UCSD-AML1 (cell line): ENCODE results near the gene MCCD1.

Source experiments
- DNase-seq: peaks from one replicate; lab custom pipeline; 2025; ENCODE audit not compliant: unreplicated experiment; lab: John Stamatoyannopoulos, UW

The MCCD1 gene

GRCh38 chr6:31541658-31542521 lies 13.1 kb downstream of the MCCD1 start, which contains the start of gene DDX39B:
Gene DDX39B, minus strand, starts transcription at chr6:31542003. Its CDS starts 1,471 bp downstream, at chr6:31540532.
- peak; percentile 93 for DNase-seq

DNA sequence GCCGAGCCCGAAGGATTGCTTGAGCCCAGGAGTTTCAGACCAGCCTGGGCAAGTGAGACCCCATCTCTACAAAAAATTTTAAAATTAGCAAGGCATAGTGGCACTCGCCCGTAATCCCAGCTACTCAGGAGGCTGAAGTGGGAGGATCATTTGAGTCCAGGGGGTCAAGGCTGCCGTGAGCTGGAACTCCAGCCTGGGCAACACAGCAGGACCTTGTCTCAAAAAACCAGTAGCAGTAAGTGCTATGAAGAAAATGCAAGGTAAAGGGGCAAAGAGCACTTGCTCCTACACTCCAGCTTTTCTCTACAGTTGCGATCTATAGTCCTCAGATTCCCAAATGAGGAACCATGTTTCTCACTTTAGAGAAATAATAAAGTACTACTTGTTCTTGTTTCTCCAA lies 14.9 kb downstream of the MCCD1 start:
- no peak for DNase-seq

DNA sequence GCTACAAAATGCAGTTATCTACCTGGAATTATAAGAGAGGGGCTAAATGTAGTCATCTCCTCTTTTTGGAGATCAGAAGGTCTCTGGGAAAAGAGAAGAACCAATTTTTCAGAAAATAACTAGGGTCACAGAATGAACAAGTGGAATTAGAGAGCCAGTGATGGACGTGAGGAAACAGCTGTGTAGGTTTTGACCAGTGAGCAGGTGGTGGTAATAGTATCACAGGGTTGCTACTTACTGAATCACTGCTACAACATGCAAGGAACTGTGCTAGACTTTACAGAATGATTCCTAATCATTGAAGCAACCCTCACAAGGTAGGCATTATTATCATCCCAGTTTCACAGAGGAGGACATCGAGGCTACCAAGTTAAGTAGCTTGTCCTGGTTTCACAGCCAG lies 15.9 kb downstream of the MCCD1 start:
- no peak for DNase-seq

DNA sequence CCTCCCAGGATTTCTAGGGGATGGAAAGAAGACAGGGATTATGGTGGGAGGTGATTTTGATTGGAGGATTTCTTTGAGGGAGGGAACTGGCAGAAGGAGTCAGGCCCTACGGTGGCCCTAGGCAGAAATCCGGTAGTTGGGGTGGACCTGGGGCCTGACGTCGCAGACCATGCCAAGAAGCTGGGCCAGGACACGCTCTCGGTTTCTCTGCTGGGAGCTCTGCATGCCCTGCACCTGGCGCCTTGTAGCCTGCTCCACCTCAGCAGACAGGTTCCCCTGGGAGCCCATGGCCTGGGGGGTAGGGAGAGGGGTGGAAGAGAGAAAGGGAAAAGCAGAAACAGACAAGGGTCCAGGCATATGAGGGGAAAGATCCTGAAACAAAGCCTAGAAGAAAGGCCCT lies 16.5 kb downstream of the MCCD1 start:
- no peak for DNase-seq

GRCh38 chr6:31546339-31546957 lies 17.7 kb downstream of the MCCD1 start, which contains the start of gene ATP6V1G2:
Gene ATP6V1G2, minus strand, starts transcription at chr6:31546608. Its CDS starts 49 bp downstream, at chr6:31546559.
- peak; percentile 89 for DNase-seq

GRCh38 chr6:31546958-31547726 lies 18.4 kb downstream of the MCCD1 start, which contains the start of gene NFKBIL1:
Gene NFKBIL1, plus strand, starts transcription at chr6:31547608. Its CDS starts 87 bp downstream, at chr6:31547695.
- peak; percentile 95 for DNase-seq

- no peak for DNase-seq
Observed at GRCh38 chr6:31547727-31548543, 19.2 kb downstream of the MCCD1 start.

GRCh38 chr6:31548544-31548873 lies 19.7 kb downstream of the MCCD1 start:
- DNase-seq = no peak

DNA sequence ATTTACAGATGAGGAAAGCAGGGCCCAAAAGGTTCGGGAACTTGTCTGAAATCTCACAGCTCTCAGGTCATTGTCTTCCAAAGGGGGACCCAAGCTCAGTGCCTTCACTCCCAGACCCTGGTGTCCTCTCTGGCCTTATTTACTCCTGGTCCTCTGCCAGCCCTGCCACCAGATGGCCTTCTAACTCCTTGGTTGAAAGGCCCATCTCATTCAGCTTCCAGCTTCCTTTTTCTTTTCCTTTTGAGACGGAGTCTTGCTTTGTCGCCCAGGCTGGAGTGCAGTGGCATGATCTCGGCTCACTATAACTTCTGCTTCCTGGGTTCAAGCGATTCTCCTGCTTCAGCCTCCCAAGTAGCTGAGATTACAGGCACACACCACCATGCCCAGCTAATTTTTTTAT lies 22.6 kb downstream of the MCCD1 start:
- DNase-seq = peak; percentile 77

GRCh38 chr6:31556307-31556706 lies 27.5 kb downstream of the MCCD1 start:
- no peak for DNase-seq

DNA sequence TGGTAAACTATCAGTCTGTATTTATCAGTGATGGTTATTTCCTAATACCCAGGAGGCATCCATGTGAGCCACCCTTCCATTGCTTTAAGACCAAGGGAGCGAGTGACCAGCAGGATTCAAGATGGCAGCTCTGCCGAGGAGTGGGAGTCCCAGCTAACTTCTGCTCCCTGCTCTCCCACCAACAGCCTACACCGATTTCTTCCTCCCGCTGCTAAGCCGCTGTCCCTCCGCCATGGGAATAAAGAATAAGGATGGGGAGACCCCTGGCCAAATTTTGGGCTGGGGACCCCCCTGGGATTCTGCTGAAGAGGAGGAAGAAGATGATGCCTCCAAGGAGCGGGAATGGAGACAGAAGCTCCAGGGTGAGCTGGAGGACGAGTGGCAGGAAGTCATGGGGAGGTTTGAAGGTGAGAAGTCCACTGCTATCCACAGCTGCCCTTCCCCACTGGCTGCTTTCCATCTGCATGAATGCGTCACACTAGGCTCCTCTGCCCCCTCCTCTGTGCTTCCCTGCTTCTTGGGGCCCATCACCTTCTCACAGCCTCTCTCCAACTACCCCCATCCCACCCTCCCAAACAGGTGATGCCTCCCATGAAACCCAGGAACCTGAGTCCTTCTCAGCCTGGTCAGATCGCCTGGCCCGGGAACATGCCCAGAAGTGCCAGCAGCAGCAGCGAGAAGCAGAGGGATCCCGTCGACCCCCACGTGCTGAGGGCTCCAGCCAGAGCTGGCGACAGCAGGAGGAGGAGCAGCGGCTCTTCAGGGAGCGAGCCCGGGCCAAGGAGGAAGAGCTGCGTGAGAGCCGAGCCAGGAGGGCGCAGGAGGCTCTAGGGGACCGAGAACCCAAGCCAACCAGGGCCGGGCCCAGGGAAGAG lies 28.9 kb downstream of the MCCD1 start:
- DNase-seq = no peak

GRCh38 chr6:31558318-31558625 lies 29.5 kb downstream of the MCCD1 start:
- no peak for DNase-seq

- DNase-seq = peak; percentile 89
Observed at GRCh38 chr6:31558631-31559500, 30.1 kb downstream of the MCCD1 start.

- no peak for DNase-seq
Observed at GRCh38 chr6:31559606-31559957, 30.8 kb downstream of the MCCD1 start.

GRCh38 chr6:31559958-31560696 lies 31.4 kb downstream of the MCCD1 start:
- peak; percentile 87 for DNase-seq

DNA sequence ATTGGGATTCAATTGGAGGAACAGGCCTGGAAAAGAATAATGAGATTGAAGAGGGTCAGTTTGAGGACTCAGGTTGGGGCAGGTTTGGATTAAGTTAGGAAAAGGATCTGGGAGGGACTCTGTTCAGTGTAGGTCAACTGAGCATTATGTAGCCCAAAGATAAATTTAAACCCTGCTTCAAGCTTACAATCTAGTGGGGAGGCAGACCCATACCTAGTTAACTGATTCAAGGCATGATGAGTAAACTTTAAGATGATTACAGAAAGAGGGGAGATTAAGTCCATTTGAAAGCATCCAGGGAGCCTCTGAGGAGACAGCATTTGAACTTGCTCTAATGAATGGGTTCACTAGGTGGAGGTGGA lies 31.9 kb downstream of the MCCD1 start:
- no peak for DNase-seq

- no peak for DNase-seq
Observed at GRCh38 chr6:31567531-31568370, 39.0 kb downstream of the MCCD1 start.
